ENCODE measurements around the gene ADORA3. TPM values are rescaled to one million over a fixed set of nuclear protein-coding genes. Genes with fewer than 3 reads are reported as not detected.

ADORA3 gene
- total RNA-seq, 4 donors from 2014 or later, result 0.27 to 6.9 (median 3.1) TPM

- Histone ChIP-seq H3K9me3 (no peaks in the 10 kb centered on the region), H3K36me3 (no peaks in the 10 kb centered on the region), H3K4me3 (no peak overlapping the region), H3K27ac (peak overlapping the region in 3 of 4 donors; percentile 1 to 36 (median 13)), H3K4me1 (peaks cover 22 to 61% (median 32%) of the 10 kb centered on the region in 3 donors), H3K27me3 (peaks cover 0 to 9% (median 0%) of the 10 kb centered on the region in 4 donors)
- DNase-seq, result no peak
- TF ChIP-seq CTCF (IDR thresholded peaks at IDR 0.05), result no peak
- TF ChIP-seq POLR2A (IDR thresholded peaks at IDR 0.05), result no peak
- 67% methylated on average over 6 to 8 of the region's 8 CpGs for WGBS, 2 donors
- intact Hi-C loops (cut with DNase I), result no loop called here
These were observed 10.1 kb upstream of the ADORA3 start for GRCh38 chr1:111513410-111514020.

GRCh38 chr1:111512931-111513330 is 9.5 kb upstream of the ADORA3 start:
- Histone ChIP-seq H3K4me1 (peaks cover 25 to 67% (median 35%) of the 10 kb centered on the region in 3 donors), H3K9me3 (no peaks in the 10 kb centered on the region), H3K27me3 (peaks cover 0 to 9% (median 0%) of the 10 kb centered on the region in 4 donors), H3K27ac (peak overlapping the region in 3 of 4 donors; percentile 1 to 36 (median 4)), H3K4me3 (no peak overlapping the region), H3K36me3 (no peaks in the 10 kb centered on the region)
- intact Hi-C loops (cut with DNase I), result no loop called here
- no peak for TF ChIP-seq POLR2A (IDR thresholded peaks at IDR 0.05)
- TF ChIP-seq CTCF (IDR thresholded peaks at IDR 0.05), result no peak
- no peak for DNase-seq
- 83% methylated on average over 1 of the region's 3 CpGs; no CpG with 5 or more reads in 1 of the 2 donors for WGBS, 2 donors

GRCh38 chr1:111512132-111512889 is 8.9 kb upstream of the ADORA3 start:
- intact Hi-C loops (cut with DNase I), result no loop called here
- Histone ChIP-seq H3K36me3 (no peaks in the 10 kb centered on the region), H3K27me3 (peaks cover 0 to 9% (median 0%) of the 10 kb centered on the region in 4 donors), H3K9me3 (no peaks in the 10 kb centered on the region), H3K27ac (peak overlapping the region in 3 of 4 donors; percentile 1 to 36 (median 4)), H3K4me3 (no peak overlapping the region), H3K4me1 (peaks cover 32 to 72% (median 42%) of the 10 kb centered on the region in 3 donors)
- DNase-seq, result no peak
- TF ChIP-seq POLR2A (IDR thresholded peaks at IDR 0.05) (no peak), CTCF (IDR thresholded peaks at IDR 0.05) (no peak)
- WGBS, 2 donors, result 83 to 88% methylated on average over 1 to 5 of the region's 5 CpGs

- TF ChIP-seq CTCF (IDR thresholded peaks at IDR 0.05) (no peak), POLR2A (IDR thresholded peaks at IDR 0.05) (no peak)
- H3K27ac ChIP-seq, result no peak overlapping the region
- H3K36me3 ChIP-seq, result no peaks in the 10 kb centered on the region
- intact Hi-C loops (cut with DNase I), result no loop called here
- peaks cover 0 to 9% (median 0%) of the 10 kb centered on the region in 4 donors for H3K27me3 ChIP-seq
- DNase-seq, result no peak
- no peak overlapping the region for H3K4me3 ChIP-seq
- H3K9me3 ChIP-seq, result no peaks in the 10 kb centered on the region
- peaks cover 30 to 70% (median 43%) of the 10 kb centered on the region in 3 donors for H3K4me1 ChIP-seq
- WGBS, 2 donors, result 63 to 73% methylated on average over 3 of the region's 3 CpGs
These were observed 7.9 kb upstream of the ADORA3 start for GRCh38 chr1:111511370-111511769.

GRCh38 chr1:111509997-111510375 is 6.6 kb upstream of the ADORA3 start:
- DNase-seq, result no peak
- peak overlapping the region in 3 of 4 donors; percentile 36 to 98 (median 95) for H3K27ac ChIP-seq
- intact Hi-C loops (cut with DNase I), result loop anchor here (5.0 to 10.0 kb wide), 2 partner anchors 147 to 235 kb away; no protein-coding TSS in a partner anchor
- no peaks in the 10 kb centered on the region for H3K36me3 ChIP-seq
- 46 to 55% methylated on average over 3 of the region's 3 CpGs for WGBS, 2 donors
- H3K4me3 ChIP-seq, result no peak overlapping the region
- no peaks in the 10 kb centered on the region for H3K9me3 ChIP-seq
- H3K27me3 ChIP-seq, result no peaks in the 10 kb centered on the region
- TF ChIP-seq CTCF (IDR thresholded peaks at IDR 0.05), result no peak
- TF ChIP-seq POLR2A (IDR thresholded peaks at IDR 0.05), result no peak
- H3K4me1 ChIP-seq, result peaks cover 18 to 64% (median 31%) of the 10 kb centered on the region in 3 donors
